GM18502 (cell line): ENCODE results near the gene FAXC.

ENCODE experiments used
- ATAC-seq: cut with Tn5 transposase; IDR thresholded peaks from one replicate; pipeline ENCODE4 v1.9.1; 2021; ENCODE audit warnings: mild to moderate bottlenecking; ENCODE audit not compliant: unreplicated experiment, poor library complexity

The FAXC gene

DNA sequence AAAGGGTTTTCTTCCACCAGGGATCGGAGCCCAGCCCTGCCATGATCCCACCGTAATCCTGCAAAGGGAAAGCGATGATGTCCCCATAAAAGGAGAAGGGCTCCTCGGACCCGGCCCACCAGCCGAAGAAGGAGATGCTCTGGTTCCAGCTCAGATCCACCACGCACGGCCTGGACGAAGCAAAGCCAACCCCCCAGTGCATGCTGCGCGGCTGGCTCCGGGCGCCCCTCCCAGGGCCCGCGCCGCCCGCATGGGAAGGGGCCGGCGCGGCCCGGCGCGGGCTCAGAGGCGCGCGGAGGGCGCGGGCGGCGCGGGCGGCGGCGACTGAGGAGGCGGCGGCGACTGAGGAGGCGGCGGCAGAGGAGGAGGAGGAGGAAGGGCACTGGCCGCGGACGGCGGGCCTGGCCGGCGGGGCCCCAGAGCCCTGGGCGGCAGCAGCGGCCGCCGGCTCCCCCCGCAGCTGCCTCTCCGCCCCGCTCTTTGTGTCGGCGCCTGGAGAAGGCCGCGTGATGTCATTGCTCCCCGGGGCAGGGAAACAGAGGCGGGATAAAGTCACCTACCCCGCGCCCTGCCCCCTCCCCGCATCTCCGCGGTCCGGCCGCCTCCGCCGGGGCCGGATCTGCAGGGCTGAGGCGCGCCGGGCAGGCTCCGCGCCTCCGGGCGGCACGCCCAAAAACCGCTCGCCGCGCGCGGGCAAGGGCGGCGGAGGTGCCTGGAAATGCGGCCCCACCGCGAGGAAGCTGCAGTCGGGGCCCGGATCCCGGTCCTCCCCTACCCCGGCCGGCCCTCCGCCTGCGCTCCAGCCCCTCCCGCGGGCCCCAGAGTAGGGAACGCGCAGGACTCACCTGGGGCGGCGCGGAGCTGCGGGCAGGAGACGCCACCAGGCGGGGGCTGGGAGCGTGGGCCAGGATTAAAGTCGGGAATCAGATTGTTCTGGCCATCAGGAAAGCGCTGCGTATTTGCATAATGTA is at the start of gene FAXC:
Gene FAXC (minus strand): TSS at position 504 of the 971 bp plus-strand sequence. CDS start 302 bp downstream, at position 202.
- peak; percentile 68 for ATAC-seq

DNA sequence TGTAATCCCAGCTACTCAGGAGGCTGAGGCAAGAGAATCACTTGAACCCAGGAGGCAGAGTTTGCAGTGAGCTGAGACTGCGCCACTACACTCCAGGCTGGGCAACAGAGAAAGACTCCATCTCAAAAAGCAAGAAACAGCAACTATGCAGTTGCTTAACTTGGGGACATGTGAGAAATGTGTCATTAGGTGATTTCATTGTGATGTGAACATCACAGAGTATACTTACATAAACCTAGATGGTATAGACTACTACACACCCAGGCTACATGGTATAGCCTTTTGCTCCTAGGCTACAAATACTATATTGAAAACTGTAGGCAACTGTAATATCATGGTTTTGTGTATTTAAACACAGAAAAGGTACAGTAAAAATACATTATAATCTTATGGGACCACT is 47.8 kb upstream of the FAXC start:
- no peak for ATAC-seq

DNA sequence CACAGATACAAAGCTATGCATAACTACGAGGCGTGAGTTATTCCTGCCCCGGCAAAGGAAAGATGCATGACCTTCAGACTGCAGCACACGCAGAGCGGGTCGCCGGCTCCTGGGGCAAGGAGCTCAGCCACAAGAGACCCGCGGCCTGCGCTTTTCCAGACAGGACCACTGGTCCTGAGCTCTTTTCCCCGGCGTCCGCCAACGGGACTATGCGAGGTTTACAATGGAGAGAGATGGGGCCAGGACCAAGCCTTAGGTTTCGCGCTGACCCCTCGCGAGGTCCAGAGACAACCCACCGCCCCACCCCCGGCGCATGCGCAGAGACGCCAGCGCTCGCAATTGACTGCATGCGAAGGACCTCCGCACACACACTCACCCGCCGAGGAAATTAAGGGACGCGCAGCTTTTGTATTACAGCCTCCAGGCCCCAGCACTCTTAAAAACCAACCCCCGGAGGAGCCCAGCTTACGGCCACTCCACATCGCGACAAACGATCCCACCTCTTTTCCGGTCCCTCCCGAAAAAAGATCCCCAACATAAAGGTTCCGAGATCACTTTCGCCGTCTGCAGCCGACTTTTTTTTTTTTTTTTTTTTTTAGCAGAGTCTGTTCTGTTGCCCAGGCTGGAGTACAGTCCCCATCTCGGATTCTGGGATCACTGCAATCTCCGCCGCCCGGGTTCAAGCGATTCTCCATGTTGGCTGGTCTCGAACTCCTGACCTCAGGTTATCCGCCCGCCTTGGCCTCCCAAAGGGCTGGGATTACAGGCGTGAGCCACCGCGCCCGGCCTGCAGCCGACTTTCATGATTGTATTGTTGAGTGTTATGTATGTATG is 44.4 kb upstream of the FAXC start, which contains the start of gene COQ3:
Gene COQ3 (minus strand): TSS at position 498 of the 834 bp plus-strand sequence. CDS start 16 bp downstream, at position 482.
- peak; percentile 82 for ATAC-seq

DNA sequence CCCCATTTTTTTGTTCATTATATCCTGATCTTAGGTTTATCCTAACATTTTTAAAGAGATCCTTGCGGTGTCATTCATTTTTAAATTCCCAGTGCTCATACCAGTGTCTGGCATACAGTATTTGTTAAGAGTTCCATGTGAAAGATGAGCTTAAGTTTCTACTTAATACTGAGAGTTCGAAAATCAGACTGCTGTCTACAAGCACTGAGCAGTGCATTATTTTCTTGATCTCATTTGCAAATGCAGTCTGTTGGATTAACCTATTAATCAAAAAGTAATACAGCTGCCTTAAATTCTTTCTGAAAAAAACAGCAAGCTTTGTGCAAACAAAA is 43.9 kb upstream of the FAXC start:
- ATAC-seq: peak; percentile 39

DNA sequence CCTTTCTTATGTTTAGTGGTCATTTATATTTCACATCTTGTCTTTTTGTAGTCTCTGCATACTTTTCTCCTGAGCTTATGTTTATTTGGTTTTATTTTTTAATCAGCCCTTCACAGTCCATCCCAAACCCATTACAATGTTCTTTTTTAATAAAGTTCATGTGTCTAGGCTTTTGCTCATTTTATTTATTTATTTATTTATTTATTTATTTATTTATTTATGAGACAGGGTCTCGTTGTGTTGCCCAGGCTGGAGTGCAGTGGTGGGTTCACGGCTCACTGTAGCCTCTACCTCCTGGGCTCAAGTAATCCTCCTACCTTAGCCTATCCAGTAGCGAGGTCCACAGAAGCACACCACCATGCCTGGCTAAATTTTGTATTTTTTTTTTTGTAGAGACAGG is 41.4 kb upstream of the FAXC start:
- ATAC-seq: no peak

DNA sequence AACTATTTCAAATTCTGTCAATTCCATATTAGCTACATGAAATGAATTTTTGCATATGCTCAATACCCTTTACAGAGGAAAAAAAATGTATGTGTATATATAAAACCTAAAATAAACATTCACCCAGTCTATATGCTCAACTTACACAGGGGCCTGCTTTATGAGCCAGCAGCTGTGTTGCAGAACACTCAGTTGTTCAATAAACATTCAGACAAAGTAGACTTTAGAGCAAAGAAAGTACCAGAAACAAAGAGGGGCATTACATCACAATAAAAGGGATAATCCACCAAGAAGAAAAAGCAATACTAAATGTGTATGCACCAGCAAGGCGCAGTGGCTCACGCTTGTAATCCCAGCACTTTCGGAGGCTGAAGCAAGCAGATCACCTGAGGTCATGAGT is 35.0 kb upstream of the FAXC start:
- ATAC-seq: no peak

DNA sequence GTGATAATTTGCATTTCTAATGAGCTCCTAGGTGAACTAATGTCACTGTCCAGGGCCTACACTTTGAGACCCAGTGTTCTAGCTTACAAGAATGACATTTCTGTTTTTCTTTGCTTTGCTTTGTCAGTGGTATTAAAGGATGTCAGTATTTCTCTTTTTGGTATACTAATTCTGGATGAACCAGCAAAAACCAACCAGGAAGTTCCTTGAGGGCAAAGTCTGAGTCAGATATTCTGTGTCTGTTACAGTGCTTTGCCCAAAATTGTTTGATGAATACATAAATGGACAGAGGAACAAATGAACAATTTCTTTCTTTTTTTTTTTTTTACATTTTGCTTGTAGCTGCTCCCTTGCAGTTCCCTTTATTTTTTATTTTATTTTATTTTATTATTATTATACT is 29.2 kb upstream of the FAXC start:
- no peak for ATAC-seq

DNA sequence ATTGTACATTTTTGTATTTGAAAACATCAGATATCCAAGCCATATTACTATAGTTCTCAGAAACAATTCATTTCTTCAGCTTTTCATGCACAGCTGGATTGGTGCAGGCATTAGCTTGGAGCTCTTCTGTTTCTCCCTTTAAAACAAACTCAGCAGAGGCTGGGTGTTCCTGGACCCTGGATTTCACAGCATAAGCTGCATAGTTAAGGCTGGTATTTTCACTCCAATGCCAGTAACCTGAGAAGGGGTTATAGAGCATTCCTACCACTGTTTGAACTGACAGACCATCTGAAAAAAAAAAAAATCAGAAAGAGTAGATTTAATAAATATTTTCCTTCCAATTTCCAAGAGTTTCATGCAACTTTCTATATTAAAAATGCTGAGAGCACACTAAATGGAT is 20.1 kb upstream of the FAXC start:
- ATAC-seq: no peak

DNA sequence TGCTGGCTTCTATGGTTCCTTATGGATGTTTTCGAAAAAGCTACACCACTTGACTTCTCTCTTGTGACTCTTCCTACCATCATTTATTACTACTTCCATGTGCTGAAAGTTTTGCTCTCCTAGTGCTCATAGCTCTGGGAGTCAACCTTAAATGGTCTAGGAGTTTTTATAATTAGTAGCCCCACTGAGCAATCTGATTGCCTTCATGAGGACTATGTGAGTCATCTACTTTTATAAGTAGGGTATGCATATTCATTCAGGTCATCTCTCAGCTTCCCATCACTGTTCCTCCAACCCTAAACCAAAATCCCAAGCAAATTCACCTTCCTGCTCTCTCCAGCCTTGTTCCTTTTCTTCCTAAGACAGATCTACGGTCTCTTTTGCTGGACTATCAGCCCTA is 17.4 kb upstream of the FAXC start:
- ATAC-seq: no peak

DNA sequence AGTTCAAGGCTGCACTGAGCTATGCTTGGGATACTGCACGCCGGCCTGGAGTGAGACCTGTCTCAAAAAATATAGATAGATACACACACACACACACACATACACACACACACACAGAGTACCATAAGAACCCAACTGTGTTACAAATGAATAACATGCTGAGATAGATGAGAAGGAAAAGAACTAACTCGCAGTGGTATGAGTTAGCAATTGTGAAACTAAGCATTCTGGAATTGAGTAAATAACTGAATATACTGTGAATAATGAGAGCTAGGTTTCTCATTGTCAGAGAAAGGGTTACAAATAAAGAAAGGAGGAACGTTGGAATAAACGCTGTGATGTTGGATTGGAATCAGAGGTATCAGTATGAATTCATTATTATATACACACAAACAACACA is 14.6 kb upstream of the FAXC start:
- peak; percentile 89 for ATAC-seq

DNA sequence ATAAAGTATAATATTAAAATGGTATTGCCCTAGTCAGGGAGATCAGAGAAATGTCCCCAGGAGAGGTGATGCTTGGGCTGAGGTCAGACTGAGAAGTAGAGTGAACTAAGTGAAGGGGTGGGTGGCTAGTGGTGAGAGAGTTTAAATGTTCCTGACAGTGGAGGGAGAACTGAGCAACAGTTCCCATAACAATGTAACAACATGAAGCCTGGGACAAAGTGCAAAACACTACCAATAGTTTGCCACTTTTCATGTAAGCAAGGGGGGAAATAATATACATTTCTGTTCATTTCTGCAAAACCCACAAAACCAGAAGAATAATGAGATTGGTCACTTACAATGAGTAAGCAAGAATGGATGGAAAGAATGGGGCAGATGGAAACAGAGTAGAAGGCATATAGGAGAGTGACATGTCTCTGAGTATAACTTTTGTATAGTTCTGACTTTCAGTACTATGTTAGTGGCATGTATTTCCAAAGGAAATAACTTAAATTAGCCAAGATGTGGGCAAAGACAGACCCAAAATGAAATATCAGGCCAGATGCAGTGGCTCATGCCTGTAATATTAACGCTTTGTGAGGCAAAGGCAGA is 13.3 kb upstream of the FAXC start:
- no peak for ATAC-seq

DNA sequence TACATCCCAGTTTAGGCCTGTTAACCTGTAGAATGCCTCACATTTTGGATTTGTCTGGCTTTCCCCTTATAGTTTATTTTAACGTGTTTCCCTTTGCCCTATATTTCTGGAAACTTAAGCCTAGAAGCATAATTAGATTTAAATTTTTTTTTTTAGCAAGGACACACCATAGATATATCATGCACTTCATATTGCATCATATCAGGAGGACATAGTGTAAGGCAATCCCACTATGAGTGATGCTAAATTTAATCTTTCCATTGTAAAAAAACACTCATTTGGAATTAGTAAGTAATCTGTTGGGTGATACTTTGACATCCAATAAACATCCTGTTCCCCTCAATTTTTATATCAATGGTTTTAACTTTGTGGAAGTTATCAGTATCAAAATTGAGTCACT is 10.3 kb upstream of the FAXC start:
- ATAC-seq: no peak

DNA sequence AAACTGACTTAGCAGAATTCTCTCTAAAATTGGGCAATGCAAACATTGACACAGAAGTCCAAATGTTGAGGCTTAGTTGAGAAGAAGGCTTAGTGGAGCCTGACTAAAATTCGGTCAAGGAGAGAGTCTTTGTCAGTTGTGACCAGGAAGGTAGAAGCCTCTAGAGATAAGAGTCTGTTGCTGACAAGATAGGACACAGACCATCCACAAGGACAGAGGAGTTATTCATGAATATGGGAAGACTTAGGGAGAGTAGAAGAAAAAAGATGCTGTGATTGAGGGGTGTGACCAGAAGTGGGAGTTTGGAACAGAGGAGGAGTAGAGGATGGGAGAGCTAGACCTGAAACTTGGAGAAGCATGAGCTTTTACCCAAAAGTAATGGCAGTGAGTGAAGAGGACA is 7.2 kb upstream of the FAXC start:
- ATAC-seq: no peak

DNA sequence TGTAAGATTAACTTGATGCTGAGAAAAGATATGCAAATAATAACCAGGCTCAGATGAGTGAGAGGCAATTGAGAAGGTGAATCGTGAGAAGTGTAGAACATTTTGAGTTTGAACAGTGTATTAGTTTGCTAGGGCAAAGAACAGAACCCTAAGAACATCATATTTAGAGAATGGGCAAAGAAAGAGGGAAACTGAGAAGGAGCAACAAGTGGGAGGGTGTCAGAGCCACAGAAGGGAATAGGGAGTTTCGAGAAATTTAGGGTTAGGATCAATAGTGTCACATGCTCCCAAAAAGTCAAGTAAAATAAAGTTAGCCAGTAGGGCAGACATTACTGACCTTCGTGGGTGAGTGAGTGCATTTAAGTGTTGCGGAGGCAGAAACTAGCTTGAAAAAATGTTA is 5.5 kb upstream of the FAXC start:
- ATAC-seq: no peak

DNA sequence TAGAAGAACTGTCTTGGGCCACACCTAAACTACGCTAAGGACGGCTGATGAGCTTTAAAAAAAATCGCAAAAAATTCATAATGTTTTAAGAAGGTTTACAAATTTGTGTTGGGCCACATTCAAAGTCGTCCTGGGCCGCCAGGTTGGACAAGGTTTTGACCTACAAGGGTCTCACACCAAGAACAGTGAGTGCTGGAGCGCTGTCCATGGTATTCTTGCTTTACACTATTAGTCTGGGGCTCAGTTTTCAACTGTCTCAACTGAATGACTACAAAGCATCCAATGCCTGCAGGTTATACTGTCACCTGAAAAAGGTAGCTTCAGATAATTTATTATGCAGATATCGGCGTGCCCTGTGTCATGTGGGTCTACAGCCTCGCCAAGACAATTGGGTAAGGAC is 3.7 kb upstream of the FAXC start:
- ATAC-seq: no peak

DNA sequence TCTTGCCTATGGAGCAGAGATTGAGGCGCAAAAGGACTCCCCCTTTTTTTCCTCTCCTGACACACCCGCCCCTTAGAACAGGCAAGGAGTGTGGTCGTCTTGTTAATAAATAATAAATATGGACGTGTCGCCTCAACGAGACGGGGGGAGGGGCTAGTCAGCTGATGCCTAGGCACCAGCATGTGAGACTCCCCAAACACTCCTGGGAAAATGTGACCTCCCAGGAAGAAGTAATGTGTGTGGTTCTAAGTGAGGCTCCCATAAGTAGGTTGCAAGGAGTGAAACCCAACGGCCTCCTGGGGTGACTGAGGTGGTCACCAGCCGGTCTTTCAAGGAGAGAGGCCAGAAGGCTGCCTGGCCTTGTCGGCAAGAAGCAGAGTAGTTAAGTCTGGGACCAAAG is 1.1 kb upstream of the FAXC start:
- ATAC-seq: no peak

DNA sequence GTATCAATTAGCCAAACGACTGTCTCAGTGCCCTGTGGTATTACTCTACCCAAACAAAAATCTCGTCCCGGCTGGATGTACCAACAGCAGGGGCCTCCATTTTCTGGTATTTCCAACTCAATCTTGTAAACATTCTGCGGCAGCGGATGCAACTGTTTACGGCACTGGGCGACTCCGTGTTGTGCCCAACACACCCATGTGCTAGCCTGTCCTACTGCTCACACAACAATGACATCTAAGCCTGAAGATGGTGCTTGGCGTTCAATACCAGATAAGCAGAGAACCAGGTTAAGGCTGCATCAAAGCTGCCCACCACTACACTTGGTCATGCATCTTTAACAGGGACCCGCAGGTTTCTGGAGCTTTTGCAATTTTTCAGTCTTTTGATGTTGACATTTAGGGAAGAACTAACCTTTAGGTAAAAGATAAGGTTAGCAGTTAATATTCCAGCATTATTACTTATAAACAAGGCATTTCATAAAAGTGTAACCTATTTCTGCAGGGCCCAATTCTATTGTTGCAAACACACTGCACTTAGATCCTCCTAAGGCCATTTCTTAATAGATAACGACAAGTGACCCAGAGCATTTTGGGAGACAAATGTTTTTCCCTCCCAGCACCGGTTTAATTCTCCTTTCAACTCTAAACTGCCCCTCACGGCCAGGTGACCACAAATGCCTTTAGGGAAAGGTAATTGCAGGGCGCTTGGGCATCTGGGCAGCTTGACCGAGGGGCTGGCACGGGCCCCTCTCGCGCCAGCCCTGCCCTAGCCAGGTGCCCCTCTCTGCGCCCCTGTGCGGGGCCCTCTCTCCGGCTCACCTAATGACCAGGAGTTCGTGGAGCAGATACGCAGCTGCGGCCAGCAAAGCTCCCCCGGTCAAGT is 945 bp downstream of the FAXC start:
- ATAC-seq: no peak

DNA sequence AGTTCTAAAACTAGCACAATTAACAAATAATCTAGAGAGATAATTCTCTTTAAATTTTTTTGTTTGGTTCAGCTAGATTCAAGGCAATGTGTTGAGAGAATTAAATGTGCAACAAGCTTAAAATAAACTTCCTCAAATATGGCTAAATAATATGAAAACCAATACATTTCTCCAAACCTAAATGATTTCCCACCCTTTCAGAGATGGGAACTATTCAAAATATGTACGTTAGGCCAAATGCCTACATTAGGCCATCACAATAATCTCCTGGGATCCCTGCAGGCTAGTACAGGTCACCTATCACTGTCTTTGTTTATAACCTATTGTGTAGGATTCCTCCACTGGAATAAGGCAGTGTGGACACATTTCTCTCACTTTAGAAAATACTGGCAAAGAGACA is 1.7 kb downstream of the FAXC start:
- ATAC-seq: no peak

DNA sequence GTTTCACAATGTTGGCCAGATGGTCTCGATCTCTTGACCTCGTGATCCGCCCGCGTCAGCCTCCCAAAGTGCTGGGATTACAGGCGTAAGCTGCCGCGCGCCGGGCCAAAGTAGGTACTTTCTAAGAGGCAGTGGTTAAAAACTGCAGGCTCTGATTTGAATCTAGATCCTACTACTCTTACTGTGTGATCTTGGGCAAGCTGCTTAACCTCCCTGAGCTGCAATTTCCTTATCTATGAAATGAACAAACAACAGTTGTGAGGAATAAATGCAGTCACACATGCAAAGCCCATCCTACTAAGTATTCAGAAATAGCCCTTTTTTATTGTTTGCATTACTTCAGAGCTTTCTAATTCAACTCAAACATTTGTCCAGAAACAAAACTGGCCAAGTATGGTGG is 2.9 kb downstream of the FAXC start:
- ATAC-seq: no peak

DNA sequence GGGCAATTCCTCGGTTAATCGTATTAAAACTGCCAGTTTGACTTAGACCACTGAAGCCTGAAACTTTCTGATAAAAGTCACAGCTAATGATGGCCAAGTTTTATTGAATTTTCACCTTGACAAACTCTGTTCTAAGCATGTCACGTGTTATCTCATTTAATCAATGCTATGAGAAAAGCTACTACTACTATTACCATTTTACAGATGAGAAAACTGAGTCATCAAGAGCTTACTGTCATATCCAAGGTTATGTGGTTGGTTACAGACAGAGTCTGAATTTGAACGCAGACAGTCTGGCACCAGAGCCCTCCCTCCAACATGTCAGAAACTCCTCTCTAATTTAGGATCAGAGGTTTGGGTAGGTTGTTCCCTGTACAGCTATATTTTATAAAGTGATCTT is 4.3 kb downstream of the FAXC start:
- no peak for ATAC-seq
